ENCODE measurements around the gene JUNB.

The JUNB gene

DNA sequence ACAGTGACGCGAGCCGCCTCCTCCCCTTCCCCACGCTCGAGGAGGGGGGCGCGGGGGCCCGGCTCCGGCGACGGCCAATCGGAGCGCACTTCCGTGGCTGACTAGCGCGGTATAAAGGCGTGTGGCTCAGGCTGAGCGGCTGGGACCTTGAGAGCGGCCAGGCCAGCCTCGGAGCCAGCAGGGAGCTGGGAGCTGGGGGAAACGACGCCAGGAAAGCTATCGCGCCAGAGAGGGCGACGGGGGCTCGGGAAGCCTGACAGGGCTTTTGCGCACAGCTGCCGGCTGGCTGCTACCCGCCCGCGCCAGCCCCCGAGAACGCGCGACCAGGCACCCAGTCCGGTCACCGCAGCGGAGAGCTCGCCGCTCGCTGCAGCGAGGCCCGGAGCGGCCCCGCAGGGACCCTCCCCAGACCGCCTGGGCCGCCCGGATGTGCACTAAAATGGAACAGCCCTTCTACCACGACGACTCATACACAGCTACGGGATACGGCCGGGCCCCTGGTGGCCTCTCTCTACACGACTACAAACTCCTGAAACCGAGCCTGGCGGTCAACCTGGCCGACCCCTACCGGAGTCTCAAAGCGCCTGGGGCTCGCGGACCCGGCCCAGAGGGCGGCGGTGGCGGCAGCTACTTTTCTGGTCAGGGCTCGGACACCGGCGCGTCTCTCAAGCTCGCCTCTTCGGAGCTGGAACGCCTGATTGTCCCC is at the start of gene JUNB:
Gene JUNB (plus strand): TSS at position 142 of the 706 bp plus-strand sequence. CDS start 286 bp downstream, at position 428.
- Histone ChIP-seq H3K36me3 (replicated peaks) (peaks cover 1% of the 10 kb centered on the region), H3K4me1 (peaks cover 21% of the 10 kb centered on the region), H3K27me3 (ENCODE audit: low read depth) (no peaks in the 10 kb centered on the region), H3K4me3 (peak within 1 kb of the TSS; percentile 59), H3K9me3 (no peaks in the 10 kb centered on the region)
- in situ Hi-C loops (cut with MboI; ENCODE audit: low sequenced_read_pairs): no loop called here
- peak; percentile 82 to 95 for DNase-seq (ENCODE audit: low spot score in 2 of 2)

DNA sequence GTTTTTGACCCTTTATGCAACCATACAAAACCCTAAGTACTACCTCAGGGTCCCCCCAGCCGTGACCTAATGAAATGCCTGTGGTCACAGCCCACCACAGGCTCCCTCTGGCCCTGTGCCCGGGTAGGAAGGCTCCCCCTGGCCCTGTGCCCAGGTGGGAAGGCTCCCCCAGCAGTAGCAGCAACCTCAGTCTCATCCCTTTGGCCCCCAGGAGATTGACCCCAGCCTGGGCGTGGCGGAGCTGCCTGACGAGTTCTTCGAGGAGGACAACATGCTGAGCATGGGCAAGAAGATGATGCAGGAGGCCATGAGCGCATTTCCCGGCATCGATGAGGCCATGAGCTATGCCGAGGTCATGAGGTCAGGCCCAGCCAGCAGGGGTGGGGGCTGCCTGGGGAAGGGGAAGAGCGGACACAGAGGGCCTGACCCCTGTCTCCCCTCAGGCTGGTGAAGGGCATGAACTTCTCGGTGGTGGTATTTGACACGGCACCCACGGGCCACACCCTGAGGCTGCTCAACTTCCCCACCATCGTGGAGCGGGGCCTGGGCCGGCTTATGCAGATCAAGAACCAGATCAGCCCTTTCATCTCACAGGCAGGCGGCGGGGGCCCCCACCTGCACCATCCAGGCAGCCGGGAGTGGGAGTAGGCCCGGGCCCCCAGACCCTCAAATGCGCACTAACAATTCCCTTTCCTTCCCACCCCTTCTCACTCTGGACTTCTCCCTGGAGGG is 46.0 kb upstream of the JUNB start:
- no peaks in the 10 kb centered on the region for H3K4me1 ChIP-seq
- peaks cover 24% of the 10 kb centered on the region for H3K36me3 ChIP-seq (replicated peaks)
- DNase-seq (ENCODE audit: low spot score in 2 of 2): no peak
- no peaks in the 10 kb centered on the region for H3K9me3 ChIP-seq
- H3K27me3 ChIP-seq (ENCODE audit: low read depth): peaks cover 10% of the 10 kb centered on the region
- no peak overlapping the region for H3K4me3 ChIP-seq
- in situ Hi-C loops (cut with MboI; ENCODE audit: low sequenced_read_pairs): no loop called here

DNA sequence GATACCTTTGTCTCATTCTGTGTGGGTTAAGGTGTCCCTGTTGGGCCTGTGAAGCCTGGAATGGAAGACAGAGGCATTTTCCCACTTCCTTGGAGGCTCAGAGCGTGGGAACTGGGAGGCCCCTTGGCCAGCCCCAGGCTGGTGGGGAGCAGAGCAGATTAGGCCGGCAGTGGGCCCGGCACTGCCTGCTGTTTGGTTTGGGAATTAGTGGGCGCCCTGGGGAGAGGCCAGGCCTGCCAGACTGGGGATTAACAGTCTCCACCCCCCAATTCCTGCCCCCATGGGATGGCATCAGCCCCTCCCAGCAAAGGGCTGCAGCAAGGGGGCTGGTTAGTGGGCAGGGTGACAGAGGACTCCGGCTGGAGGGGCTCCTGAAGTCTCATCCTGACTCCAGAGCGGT is 42.8 kb upstream of the JUNB start:
- DNase-seq (ENCODE audit: low spot score in 2 of 2): no peak
- Histone ChIP-seq H3K9me3 (no peaks in the 10 kb centered on the region), H3K4me1 (no peaks in the 10 kb centered on the region), H3K27me3 (ENCODE audit: low read depth) (peaks cover 38% of the 10 kb centered on the region), H3K4me3 (no peak overlapping the region), H3K36me3 (replicated peaks) (peaks cover 24% of the 10 kb centered on the region)
- in situ Hi-C loops (cut with MboI; ENCODE audit: low sequenced_read_pairs): no loop called here

DNA sequence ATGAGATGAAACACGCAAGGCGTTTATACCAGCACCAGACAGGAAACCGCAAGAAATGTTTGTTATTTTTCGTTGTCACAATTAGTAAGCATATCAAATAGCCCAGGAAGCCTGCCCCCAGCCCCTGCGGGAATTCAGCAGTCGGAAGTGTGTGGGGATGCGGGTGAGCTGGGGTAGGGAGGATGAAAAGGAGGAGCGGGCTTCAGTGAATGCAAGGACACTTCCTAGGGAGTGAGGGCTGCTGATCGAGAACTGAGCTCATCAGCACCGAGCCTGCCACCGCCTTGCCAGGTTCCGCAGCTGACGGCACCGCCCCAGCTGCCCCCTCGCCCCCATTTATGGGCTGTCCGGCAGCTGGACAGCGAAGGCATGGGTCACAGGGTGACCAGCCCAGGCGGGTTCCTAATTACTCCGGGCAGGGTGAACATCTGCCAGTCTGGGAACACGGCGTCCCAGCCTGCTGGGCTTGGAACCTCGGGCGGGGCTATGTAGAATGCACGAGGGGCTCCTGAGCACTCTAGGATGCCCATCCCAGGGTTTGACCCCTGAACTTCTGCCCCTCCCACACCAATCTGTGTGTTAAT is 41.3 kb upstream of the JUNB start:
- Histone ChIP-seq H3K36me3 (replicated peaks) (peaks cover 18% of the 10 kb centered on the region), H3K27me3 (ENCODE audit: low read depth) (peaks cover 40% of the 10 kb centered on the region), H3K4me1 (no peaks in the 10 kb centered on the region), H3K4me3 (no peak overlapping the region), H3K9me3 (no peaks in the 10 kb centered on the region)
- DNase-seq (ENCODE audit: low spot score in 2 of 2): no peak
- in situ Hi-C loops (cut with MboI; ENCODE audit: low sequenced_read_pairs): no loop called here

DNA sequence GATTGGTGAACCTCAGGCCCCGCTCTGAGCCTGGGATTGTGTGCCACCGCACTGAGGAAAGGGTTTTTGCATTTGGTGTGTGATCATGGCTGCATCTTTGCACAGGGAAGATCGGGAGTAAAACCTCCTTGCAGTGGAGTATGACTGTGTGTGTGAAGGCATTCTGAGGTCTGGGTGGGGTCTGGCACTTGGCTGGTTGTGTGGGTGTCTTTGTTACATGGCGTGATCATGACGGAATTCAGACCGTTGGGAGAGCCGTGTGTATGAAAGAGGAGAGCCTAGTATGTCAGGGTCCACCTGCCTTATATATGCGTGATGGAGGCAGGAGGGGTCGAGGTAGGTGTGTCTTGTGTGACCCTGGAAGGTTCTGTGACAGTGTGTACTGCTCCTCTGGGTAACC is 40.4 kb upstream of the JUNB start:
- H3K4me3 ChIP-seq: no peak overlapping the region
- no peaks in the 10 kb centered on the region for H3K4me1 ChIP-seq
- in situ Hi-C loops (cut with MboI; ENCODE audit: low sequenced_read_pairs): no loop called here
- peaks cover 11% of the 10 kb centered on the region for H3K36me3 ChIP-seq (replicated peaks)
- DNase-seq (ENCODE audit: low spot score in 2 of 2): no peak
- H3K27me3 ChIP-seq (ENCODE audit: low read depth): peaks cover 40% of the 10 kb centered on the region
- no peaks in the 10 kb centered on the region for H3K9me3 ChIP-seq

DNA sequence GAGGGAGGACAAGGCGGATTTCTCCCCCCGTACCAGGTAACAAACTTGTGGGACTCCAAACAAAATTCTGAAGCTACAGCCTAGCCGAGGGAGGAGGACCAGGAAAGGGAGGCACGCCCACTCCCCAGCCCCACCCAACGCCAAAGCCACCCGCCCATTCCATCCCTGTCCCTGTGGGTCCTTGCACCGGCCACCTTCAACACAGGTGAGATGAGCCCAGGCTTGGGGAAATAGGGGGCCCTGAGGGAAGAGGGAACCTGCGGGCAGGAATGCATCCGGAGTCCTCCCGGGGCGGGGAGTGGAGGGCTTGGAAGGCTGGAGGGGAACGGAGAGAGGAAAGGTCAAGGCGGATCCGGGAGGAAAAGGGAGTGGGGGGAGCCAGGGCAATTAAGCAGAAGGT is 39.7 kb upstream of the JUNB start, which contains the start of gene BEST2:
Gene BEST2 (plus strand): TSS at position 157 of the 400 bp plus-strand sequence. CDS start 802 bp downstream, outside the sequence.
- Histone ChIP-seq H3K4me3 (no peak within 1 kb of the TSS), H3K27me3 (ENCODE audit: low read depth) (peaks cover 40% of the 10 kb centered on the region), H3K9me3 (no peaks in the 10 kb centered on the region), H3K36me3 (replicated peaks) (peaks cover 3% of the 10 kb centered on the region; the same call in 1 of the 2 replicates), H3K4me1 (no peaks in the 10 kb centered on the region)
- in situ Hi-C loops (cut with MboI; ENCODE audit: low sequenced_read_pairs): no loop called here
- peak in 1 of 2 experiments; percentile 28 for DNase-seq (ENCODE audit: low spot score in 2 of 2)

DNA sequence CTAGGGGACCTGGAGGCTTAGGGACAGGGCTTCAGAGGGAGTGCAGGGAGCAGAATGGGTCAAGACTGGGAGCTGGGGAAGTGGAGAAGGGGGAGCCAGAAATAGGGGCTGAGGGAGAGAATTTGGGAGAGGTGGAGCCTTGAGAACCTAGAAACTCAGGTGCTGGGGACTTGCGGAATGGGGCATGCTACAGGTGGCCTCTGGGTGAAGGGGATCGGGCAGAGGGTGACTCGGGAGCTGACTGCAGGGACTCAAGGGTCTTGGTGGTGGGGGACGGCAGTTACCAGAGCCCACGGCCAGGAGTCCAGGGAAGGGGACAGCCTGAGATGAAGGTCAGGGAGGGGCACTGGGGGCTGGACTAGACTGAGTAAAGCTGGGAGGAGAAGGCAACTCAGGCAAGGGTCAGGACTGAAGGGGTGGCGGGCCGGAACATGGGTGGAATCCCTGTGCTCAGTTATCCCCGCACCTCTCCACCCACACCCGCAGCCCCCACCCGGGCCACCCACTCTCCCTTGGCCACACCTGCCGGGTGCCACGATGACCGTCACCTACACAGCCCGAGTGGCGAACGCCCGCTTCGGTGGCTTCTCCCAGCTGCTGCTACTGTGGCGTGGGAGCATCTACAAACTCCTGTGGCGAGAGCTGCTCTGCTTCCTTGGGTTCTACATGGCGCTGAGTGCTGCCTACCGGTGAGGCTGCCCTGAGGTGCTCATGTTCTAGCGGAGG is 39.1 kb upstream of the JUNB start:
- no peak for DNase-seq (ENCODE audit: low spot score in 2 of 2)
- Histone ChIP-seq H3K36me3 (replicated peaks) (peaks cover 3% of the 10 kb centered on the region; the same call in 1 of the 2 replicates), H3K4me3 (no peak overlapping the region), H3K27me3 (ENCODE audit: low read depth) (peaks cover 40% of the 10 kb centered on the region), H3K9me3 (no peaks in the 10 kb centered on the region), H3K4me1 (peaks cover under 1% of the 10 kb centered on the region; the same call in 1 of the 2 replicates)
- in situ Hi-C loops (cut with MboI; ENCODE audit: low sequenced_read_pairs): no loop called here

DNA sequence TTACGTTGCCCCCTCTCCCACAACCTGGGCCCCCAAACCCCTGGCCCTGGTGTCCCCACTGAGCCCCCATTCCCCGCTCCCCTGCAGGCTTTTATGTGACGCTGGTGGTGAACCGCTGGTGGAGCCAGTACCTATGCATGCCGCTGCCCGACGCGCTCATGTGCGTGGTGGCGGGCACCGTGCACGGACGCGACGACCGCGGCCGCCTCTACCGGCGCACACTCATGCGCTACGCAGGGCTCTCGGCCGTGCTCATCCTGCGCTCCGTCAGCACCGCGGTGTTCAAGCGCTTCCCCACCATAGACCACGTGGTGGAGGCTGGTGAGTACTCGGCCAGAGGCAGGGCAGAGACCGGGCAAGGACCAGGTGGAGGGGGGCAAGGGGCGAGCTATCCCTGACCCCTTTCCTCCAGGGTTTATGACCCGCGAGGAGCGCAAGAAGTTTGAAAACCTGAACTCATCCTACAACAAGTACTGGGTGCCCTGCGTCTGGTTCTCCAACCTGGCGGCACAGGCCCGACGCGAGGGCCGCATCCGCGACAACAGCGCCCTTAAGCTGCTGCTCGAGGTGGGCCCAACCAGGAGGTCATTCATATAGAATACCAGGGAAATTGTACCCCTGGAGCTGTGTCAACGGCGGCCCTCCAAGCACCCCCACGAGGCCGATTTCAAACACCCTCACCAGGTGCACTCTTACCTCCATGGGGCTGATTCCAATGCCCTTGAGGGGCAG is 36.7 kb upstream of the JUNB start:
- peaks cover 37% of the 10 kb centered on the region for H3K27me3 ChIP-seq (ENCODE audit: low read depth)
- H3K4me1 ChIP-seq: peaks cover 3% of the 10 kb centered on the region; the same call in 1 of the 2 replicates
- no peak overlapping the region for H3K4me3 ChIP-seq
- in situ Hi-C loops (cut with MboI; ENCODE audit: low sequenced_read_pairs): no loop called here
- no peaks in the 10 kb centered on the region for H3K36me3 ChIP-seq (replicated peaks)
- no peaks in the 10 kb centered on the region for H3K9me3 ChIP-seq
- no peak for DNase-seq (ENCODE audit: low spot score in 2 of 2)

DNA sequence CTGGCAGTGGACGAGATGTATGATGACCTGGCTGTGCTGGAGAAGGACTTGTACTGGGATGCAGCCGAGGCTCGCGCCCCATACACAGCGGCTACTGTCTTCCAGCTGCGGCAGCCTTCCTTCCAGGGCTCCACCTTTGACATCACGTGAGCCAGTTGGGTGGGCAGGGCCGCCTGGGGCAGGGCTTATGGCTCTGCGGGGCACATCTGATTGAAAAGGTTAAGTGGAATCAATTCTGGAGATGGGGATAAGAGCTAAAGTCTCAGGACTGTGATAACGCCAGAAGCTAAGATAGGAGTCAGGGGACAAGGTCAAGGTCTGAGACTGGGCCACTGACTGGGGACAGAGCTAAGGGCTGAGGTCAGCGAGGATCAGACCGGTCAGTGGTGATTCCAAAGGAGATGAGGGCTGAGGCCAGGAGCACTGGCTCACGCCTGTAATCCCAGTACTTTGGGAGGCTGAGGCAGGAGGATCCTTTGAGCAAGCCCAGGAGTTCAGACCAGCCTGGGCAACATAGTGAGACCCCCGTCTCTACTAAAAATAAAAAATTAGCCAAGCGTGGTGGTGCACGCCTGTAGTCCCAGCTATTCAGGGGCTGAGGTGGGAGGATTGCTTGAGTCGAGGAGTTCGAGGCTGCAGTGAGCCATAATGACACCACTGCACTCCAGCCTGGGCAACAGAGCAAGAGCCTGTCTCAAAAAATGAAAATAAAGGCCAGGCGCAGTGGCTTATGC is 35.0 kb upstream of the JUNB start:
- Histone ChIP-seq H3K4me3 (no peak overlapping the region), H3K36me3 (replicated peaks) (no peaks in the 10 kb centered on the region), H3K9me3 (no peaks in the 10 kb centered on the region), H3K4me1 (peaks cover 3% of the 10 kb centered on the region; the same call in 1 of the 2 replicates), H3K27me3 (ENCODE audit: low read depth) (peaks cover 20% of the 10 kb centered on the region)
- in situ Hi-C loops (cut with MboI; ENCODE audit: low sequenced_read_pairs): no loop called here
- DNase-seq (ENCODE audit: low spot score in 2 of 2): no peak

DNA sequence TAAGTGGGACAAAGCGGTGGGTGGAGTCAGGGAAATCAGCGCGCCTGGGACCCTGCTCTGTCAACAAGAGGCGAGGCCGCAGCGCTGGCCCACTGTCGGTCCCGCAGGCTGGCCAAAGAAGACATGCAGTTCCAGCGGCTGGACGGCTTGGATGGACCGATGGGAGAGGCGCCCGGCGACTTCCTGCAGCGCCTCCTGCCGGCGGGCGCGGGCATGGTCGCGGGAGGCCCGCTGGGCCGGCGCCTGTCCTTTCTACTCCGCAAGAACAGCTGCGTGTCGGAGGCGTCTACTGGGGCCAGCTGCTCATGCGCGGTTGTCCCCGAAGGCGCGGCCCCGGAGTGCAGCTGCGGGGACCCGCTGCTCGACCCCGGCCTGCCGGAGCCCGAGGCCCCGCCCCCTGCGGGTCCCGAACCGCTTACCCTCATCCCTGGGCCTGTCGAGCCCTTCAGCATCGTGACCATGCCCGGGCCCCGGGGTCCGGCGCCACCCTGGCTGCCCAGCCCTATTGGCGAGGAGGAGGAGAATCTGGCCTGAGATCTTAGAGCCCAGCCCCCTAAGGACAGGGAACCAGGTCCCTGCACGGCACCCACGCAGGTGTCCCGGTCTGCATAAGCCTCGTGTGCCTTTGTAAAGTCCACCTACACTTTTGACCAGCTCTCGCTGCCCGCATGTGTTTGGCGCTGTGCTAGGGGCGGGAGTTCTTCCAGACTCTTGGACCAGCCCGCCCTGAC is 33.6 kb upstream of the JUNB start:
- peak; percentile 63 to 85 for DNase-seq (ENCODE audit: low spot score in 2 of 2)
- H3K4me1 ChIP-seq: peaks cover 3% of the 10 kb centered on the region; the same call in 1 of the 2 replicates

DNA sequence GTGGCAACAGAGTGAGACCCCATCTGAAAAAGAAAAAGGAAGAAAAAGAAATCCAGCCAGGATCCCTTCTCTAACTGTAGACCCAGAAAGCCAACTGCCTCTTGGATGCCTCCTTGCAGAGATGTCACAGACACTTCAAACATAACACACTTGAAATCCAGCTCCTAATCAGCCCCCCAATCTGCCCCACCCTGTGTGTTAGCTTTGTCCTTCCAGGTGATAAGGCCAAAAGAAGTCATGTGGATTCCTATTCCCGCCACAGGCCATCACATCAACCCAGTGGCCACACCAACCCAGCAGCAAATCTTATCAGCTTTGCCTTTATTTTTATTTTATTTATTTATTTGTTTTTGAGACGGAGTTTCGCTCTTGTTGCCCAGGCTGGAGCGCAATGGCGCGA is 31.6 kb upstream of the JUNB start:
- no peaks in the 10 kb centered on the region for H3K27me3 ChIP-seq (ENCODE audit: low read depth)
- peaks cover 8% of the 10 kb centered on the region; the same call in 1 of the 2 replicates for H3K36me3 ChIP-seq (replicated peaks)
- in situ Hi-C loops (cut with MboI; ENCODE audit: low sequenced_read_pairs): no loop called here
- peaks cover 3% of the 10 kb centered on the region; the same call in 1 of the 2 replicates for H3K4me1 ChIP-seq
- DNase-seq (ENCODE audit: low spot score in 2 of 2): no peak
- H3K9me3 ChIP-seq: no peaks in the 10 kb centered on the region
- no peak overlapping the region for H3K4me3 ChIP-seq

More for the DNA sequence above, 33.6 kb upstream of the JUNB start:
- Histone ChIP-seq H3K4me3 (peak overlapping the region; percentile 21), H3K36me3 (replicated peaks) (0 out of 2 replicates have a peak, but pooled peaks cover 2% of the 10 kb centered on the region), H3K9me3 (no peaks in the 10 kb centered on the region), H3K27me3 (ENCODE audit: low read depth) (peaks cover 8% of the 10 kb centered on the region)
- in situ Hi-C loops (cut with MboI; ENCODE audit: low sequenced_read_pairs): no loop called here

DNA sequence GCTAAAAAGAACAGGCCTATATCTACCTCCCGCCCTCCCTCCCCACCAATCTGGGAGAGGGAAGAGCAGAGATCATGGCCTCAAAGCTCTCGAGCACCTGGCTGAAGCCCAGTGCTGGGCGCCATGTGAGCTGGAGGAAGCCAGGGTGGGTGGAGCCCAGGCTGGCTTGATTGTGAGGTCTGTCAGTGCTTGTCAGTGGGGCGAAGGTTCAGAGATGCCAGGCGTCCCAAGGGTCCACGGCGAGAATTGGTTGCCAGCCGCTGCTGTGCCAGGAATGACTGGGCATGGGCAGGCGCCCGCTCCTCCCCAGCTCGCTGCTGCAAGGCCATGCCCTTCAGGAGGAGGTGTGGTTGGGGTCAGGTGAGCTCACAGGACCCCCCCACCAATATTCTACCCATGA is 28.2 kb upstream of the JUNB start:
- Histone ChIP-seq H3K36me3 (replicated peaks) (peaks cover 11% of the 10 kb centered on the region; the same call in 1 of the 2 replicates), H3K9me3 (no peaks in the 10 kb centered on the region), H3K4me1 (no peaks in the 10 kb centered on the region), H3K27me3 (ENCODE audit: low read depth) (no peaks in the 10 kb centered on the region), H3K4me3 (no peak overlapping the region)
- in situ Hi-C loops (cut with MboI; ENCODE audit: low sequenced_read_pairs): no loop called here
- DNase-seq (ENCODE audit: low spot score in 2 of 2): no peak
